ENCODE results near the gene PEMT.

Gene PEMT

GRCh38 chr17:17539591-17539990 is 51.9 kb downstream of the PEMT start:
- no peak for TF ChIP-seq CTCF (IDR thresholded peaks at IDR 0.05; ENCODE audit: low read depth, low read length)
- no peak for DNase-seq (ENCODE audit: extremely low read depth, low read depth)

- TF ChIP-seq CTCF (IDR thresholded peaks at IDR 0.05; ENCODE audit: low read depth, low read length): no peak
- DNase-seq (ENCODE audit: extremely low read depth, low read depth): no peak
Measured at GRCh38 chr17:17538417-17539391, 52.8 kb downstream of the PEMT start.

DNA sequence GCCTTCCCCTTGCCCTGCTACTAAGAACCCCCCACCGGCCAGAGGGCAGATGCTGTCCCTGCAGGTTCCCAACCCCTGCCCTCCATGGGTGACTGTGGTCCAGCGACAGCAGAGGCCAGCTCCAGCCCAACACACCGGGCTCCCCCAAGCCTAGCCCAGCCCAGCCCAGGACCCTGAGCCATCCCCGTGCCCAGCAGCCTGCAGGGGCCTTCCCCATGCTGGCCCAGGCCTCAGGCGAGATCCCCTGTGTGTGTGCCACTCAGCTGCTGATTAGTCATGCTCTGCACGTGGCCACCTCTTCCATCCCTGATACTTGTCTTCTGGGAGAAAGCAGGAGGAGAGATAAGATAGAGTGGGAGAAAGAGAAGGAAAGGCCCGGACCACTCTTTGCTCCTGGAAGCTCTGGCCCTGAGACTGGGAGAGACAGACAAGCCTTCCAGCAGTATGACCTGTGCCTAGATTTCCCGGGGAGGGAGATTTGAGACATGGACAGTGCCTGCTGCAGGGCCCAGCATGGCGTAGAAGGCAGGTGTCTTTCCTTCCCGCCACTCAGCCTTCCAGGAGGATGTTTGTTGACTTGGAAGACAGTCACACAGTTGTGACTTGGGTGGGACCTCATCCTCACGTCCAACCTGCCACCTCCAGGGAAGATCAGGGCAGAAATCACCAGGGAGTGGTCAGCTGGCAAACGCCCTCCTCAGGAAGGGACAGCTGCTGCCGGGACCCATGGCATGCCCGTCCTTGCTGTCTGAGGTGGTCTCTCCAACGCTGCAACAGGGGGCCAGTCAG is 54.0 kb downstream of the PEMT start:
- no peak for DNase-seq (ENCODE audit: extremely low read depth, low read depth)
- TF ChIP-seq CTCF (IDR thresholded peaks at IDR 0.05; ENCODE audit: low read depth, low read length): no peak

- no peak for TF ChIP-seq CTCF (IDR thresholded peaks at IDR 0.05; ENCODE audit: low read depth, low read length)
- no peak for DNase-seq (ENCODE audit: extremely low read depth, low read depth)
Measured at GRCh38 chr17:17536702-17537101, 54.8 kb downstream of the PEMT start.

DNA sequence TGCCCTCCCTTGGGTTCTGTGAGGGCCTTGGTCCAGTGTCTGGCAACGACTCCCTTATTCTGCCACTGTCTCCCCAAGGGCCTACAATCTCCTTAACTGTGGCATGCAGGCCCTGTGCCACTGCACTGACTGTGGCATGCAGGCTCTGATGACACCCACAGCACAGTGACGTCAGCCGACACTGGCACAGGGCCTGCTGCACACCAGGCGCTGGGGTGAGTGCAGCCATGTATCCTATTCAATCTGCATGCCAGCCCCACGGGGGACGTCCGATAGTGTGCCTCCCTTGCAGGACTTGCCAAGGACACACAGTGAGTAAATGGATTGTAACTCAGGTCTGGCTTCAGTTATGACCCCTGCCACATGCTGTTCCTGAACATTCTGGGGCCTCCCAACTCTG is 55.6 kb downstream of the PEMT start:
- DNase-seq (ENCODE audit: extremely low read depth, low read depth): no peak
- no peak for TF ChIP-seq CTCF (IDR thresholded peaks at IDR 0.05; ENCODE audit: low read depth, low read length)

DNA sequence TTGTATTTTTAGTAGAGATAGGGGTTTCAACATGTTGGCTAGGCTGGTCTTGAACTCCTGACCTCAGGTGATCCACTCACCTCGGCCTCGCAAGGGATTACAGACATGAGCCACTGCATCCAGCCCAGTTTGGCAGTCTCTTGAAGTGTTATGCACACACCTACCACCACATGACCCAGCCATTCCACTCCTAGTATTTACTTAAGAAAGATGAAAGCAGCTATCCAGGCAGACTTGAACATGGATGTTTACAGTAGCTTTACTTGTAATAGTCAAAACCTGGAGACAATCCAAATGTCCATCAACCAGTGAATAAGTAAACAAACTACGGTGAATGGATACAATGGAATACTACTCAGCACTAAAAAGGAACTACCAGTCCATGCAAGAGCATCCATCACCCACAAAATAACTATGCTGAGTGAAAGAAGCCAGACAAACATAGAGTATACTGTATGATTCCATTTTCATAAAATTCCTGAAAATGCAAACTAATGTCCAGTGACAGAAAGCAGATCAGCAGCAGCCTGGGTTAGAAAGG is 57.5 kb downstream of the PEMT start:
- TF ChIP-seq CTCF (IDR thresholded peaks at IDR 0.05; ENCODE audit: low read depth, low read length): no peak
- no peak for DNase-seq (ENCODE audit: extremely low read depth, low read depth)
